ENCODE results near the gene PCYT2.

GRCh38 chr17:81885454-81885853 lies 25.7 kb downstream of the PCYT2 start:
- TF ChIP-seq CTCF (IDR thresholded peaks at IDR 0.05) (no peak), POLR2A (IDR thresholded peaks at IDR 0.05; ENCODE audit: low read depth) (no peak)

Data from esophagus muscularis mucosa (tissue), 3 donors.